GM12878 (cell line): Measurements from ENCODE around the gene GGA2. TPM values are rescaled to one million over a fixed set of nuclear protein-coding genes. Genes with fewer than 3 reads are reported as not detected.

ENCODE experiments used
- ATAC-seq: fragments of 200-7000 bp; cut with Tn5 transposase; 3 replicates; pipeline ENCODE4 v1.9.1; 2020; ENCODE audit warnings: mild to moderate bottlenecking, moderate library complexity
- BruUV-seq: library from RNA; stranded (reverse); fragments of 400-500 nt; replicated peaks from 2 replicates; lab custom pipeline; 2021; lab: Mats Ljungman, UMichigan
- CTCF ChIA-PET: fragments of 300-600 bp; sonication (Branson Sonifier 250); formaldehyde crosslinking; extraction: SDS; loops from one replicate; lab custom pipeline; 2021; ENCODE audit warnings: inconsistent platforms; lab: Yijun Ruan, JAX
- POLR2A ChIA-PET: fragments of 350-600 bp; formaldehyde crosslinking; extraction: SDS; loops from one replicate; lab custom pipeline; 2021; ENCODE audit warnings: inconsistent platforms; lab: Charles Lee
- RAD21 ChIA-PET: fragments of 300-600 bp; sonication (Branson Sonifier 250); formaldehyde crosslinking; loops from one replicate; lab custom pipeline; 2023; ENCODE audit warnings: antibody characterized with exemption; ENCODE audit not compliant: unreplicated experiment; lab: Charles Lee
- SMC1A ChIA-PET: fragments of 300-600 bp; sonication (Branson Sonifier 250); formaldehyde crosslinking; loops from one replicate; lab custom pipeline; 2023; ENCODE audit not compliant: unreplicated experiment, uncharacterized antibody; lab: Charles Lee
- DNase-seq: peaks from one replicate; pipeline ENCODE4 v3.0.0-alpha.2; 2011; ENCODE audit warnings: low read depth, low spot score
- FAIRE-seq: peaks from 3 replicates; lab custom pipeline; 2011; peaks lifted over from hg19 to GRCh38; lab: Jason Lieb, UNC
- H2AFZ ChIP-seq: 2 replicates; pipeline ENCODE4 v1.6.0; 2011; ENCODE audit warnings: low read depth, low read length, control low read depth; ENCODE audit not compliant: control insufficient read depth
- H3K27ac ChIP-seq: 2 replicates; pipeline ENCODE4 v1.5.1; 2011; ENCODE audit warnings: control low read depth; ENCODE audit not compliant: control insufficient read depth, insufficient read depth
- H3K27me3 ChIP-seq, 2 experiments: replicated peaks in 1 of 2; 2 replicates each; pipeline versions ENCODE4 v1.6.0 to v1.6.1; 2011; ENCODE audit warnings: low read length in 1 of 2; ENCODE audit not compliant: control insufficient read depth in 2 of 2, insufficient read depth in 2 of 2
- H3K36me3 ChIP-seq, 2 experiments: 2 replicates each; pipeline ENCODE4 v1.5.1; 2011; ENCODE audit warnings: low read length in 1 of 2; ENCODE audit not compliant: control insufficient read depth in 2 of 2, insufficient read depth in 2 of 2
- H3K4me1 ChIP-seq: 2 replicates; pipeline ENCODE4 v1.6.1; 2011; ENCODE audit warnings: mild to moderate bottlenecking, low read length, moderate library complexity, mixed read lengths; ENCODE audit not compliant: control insufficient read depth, insufficient read depth
- H3K4me2 ChIP-seq: 2 replicates; pipeline ENCODE4 v1.6.0; 2011; ENCODE audit warnings: control low read depth; ENCODE audit not compliant: control insufficient read depth, insufficient read depth
- H3K4me3 ChIP-seq: fragments of 200-600 bp; sonication (generic); 2 replicates; pipeline ENCODE4 v1.5.1; 2016
- H3K79me2 ChIP-seq: 2 replicates; pipeline ENCODE4 v1.6.0; 2011; ENCODE audit warnings: low read length; ENCODE audit not compliant: control insufficient read depth, insufficient read depth
- H3K9ac ChIP-seq: 2 replicates; pipeline ENCODE4 v1.8.0; 2011; ENCODE audit warnings: low read length, control low read depth, mixed read lengths; ENCODE audit not compliant: control insufficient read depth, insufficient read depth
- H3K9me3 ChIP-seq: replicated peaks from 3 replicates; pipeline ENCODE4 v1.5.1; 2011; ENCODE audit warnings: mild to moderate bottlenecking, low read length; ENCODE audit not compliant: control insufficient read depth, insufficient read depth
- H4K20me1 ChIP-seq: 2 replicates; pipeline ENCODE4 v1.6.0; 2011; ENCODE audit not compliant: control insufficient read depth, insufficient read depth
- BRCA1 ChIP-seq: IDR thresholded peaks from 2 replicates; pipeline ENCODE4 v1.6.1; 2011; ENCODE audit warnings: low read depth, low read length, improper control_type of control experiment
- CEBPB ChIP-seq, 2 experiments: fragments of 150-350 bp in 1 of 2; IDR thresholded peaks; 2 replicates each; pipeline ENCODE4 v1.6.1; 2012 to 2014; ENCODE audit warnings: low read depth in 2 of 2, low read length in 2 of 2, borderline replicate concordance in 1 of 2, inconsistent platforms in 1 of 2
- DPF2 ChIP-seq: fragments of 450-650 bp; IDR thresholded peaks from 2 replicates; pipeline ENCODE4 v1.6.1; 2017; ENCODE audit warnings: mild to moderate bottlenecking
- ESRRA ChIP-seq: IDR thresholded peaks from 2 replicates; pipeline ENCODE4 v1.6.1; 2012; ENCODE audit warnings: mild to moderate bottlenecking, low read length, improper control_type of control experiment
- HDAC2 ChIP-seq: fragments of 200-600 bp; sonication (generic); IDR thresholded peaks from 2 replicates; pipeline ENCODE4 v1.6.1; 2017
- JUND ChIP-seq: IDR thresholded peaks from 2 replicates; pipeline ENCODE4 v1.6.1; 2012; ENCODE audit warnings: low read depth, mild to moderate bottlenecking, low read length, improper control_type of control experiment, moderate library complexity
- KLF5 ChIP-seq: fragments of 450-650 bp; IDR thresholded peaks from 2 replicates; pipeline ENCODE4 v1.6.1; 2014; ENCODE audit warnings: mild to moderate bottlenecking; ENCODE audit not compliant: partially characterized antibody
- MEF2A ChIP-seq: IDR thresholded peaks from 2 replicates; pipeline ENCODE4 v1.6.1; 2011; ENCODE audit warnings: low read depth, mild to moderate bottlenecking, low read length, moderate library complexity; ENCODE audit not compliant: insufficient read depth
- POLR2A ChIP-seq: IDR thresholded peaks from 2 replicates; pipeline ENCODE4 v1.6.1; 2011; ENCODE audit warnings: low read depth, mild to moderate bottlenecking, low read length
- POU2F2 ChIP-seq: IDR thresholded peaks from 3 replicates; pipeline ENCODE4 v1.6.1; 2011; ENCODE audit warnings: low read depth, mild to moderate bottlenecking, low read length, borderline replicate concordance
- RBBP5 ChIP-seq: fragments of 200-600 bp; sonication (generic); conservative IDR thresholded peaks from 2 replicates; pipeline ENCODE4 v1.6.1; 2016
- RCOR1 ChIP-seq: conservative IDR thresholded peaks from 2 replicates; pipeline ENCODE4 v1.6.1; 2012; ENCODE audit warnings: low read depth, low read length, improper control_type of control experiment
- RFX5 ChIP-seq: IDR thresholded peaks from 2 replicates; pipeline ENCODE4 v1.6.1; 2011; ENCODE audit warnings: low read depth, low read length, improper control_type of control experiment
- SMAD5 ChIP-seq: IDR thresholded peaks from 2 replicates; pipeline ENCODE4 v1.6.1; 2016; ENCODE audit warnings: antibody characterized with exemption, low read depth
- SPI1 ChIP-seq: IDR thresholded peaks from 2 replicates; pipeline ENCODE4 v1.6.1; 2011; ENCODE audit warnings: low read depth, mild to moderate bottlenecking, low read length, moderate library complexity, borderline replicate concordance; ENCODE audit not compliant: insufficient read depth
- SUPT20H ChIP-seq: IDR thresholded peaks from 2 replicates; pipeline ENCODE4 v1.6.1; 2011; ENCODE audit warnings: low read depth, mild to moderate bottlenecking, low read length, moderate library complexity, borderline replicate concordance; ENCODE audit not compliant: control insufficient read depth
- TARDBP ChIP-seq: IDR thresholded peaks from 2 replicates; pipeline ENCODE4 v1.6.1; 2016; ENCODE audit warnings: borderline replicate concordance
- TBL1XR1 ChIP-seq: IDR thresholded peaks from 2 replicates; pipeline ENCODE4 v1.6.1; 2012; ENCODE audit warnings: low read depth, low read length, improper control_type of control experiment
- TCF12 ChIP-seq: IDR thresholded peaks from 2 replicates; pipeline ENCODE4 v1.6.1; 2011; ENCODE audit warnings: low read depth, mild to moderate bottlenecking, low read length
- TCF7 ChIP-seq: IDR thresholded peaks from 2 replicates; pipeline ENCODE4 v1.6.1; 2014; ENCODE audit warnings: antibody characterized with exemption, borderline replicate concordance
- ZBTB4 ChIP-seq: fragments of 450-650 bp; formaldehyde crosslinking; IDR thresholded peaks from 2 replicates; pipeline ENCODE4 v1.4.0; 2022; ENCODE audit warnings: mild to moderate bottlenecking, moderate library complexity
- ZNF207 ChIP-seq: fragments of 450-650 bp; IDR thresholded peaks from 2 replicates; pipeline ENCODE4 v1.6.1; 2014; ENCODE audit warnings: antibody characterized with exemption, mild to moderate bottlenecking, borderline replicate concordance
- ZNF24 ChIP-seq: fragments of 450-650 bp; IDR thresholded peaks from 2 replicates; pipeline ENCODE4 v1.6.1; 2017; ENCODE audit warnings: antibody characterized with exemption, mild to moderate bottlenecking
- WGBS: methylation state at CpG from one replicate; pipeline ENCODE4 v1.1.6; 2016; ENCODE audit warnings: low lambda C conversion rate; ENCODE audit not compliant: insufficient replicate concordance, insufficient coverage; ENCODE audit errors: missing lambda C conversion rate; 5-methylcytosine and 5-hydroxymethylcytosine counted together
- in situ Hi-C: fragments of 300-500 bp; cut with MboI; formaldehyde crosslinking; loops from 9 replicates; pipeline ENCODE4 v1.14.3; 2018; ENCODE audit warnings: mixed read lengths
- intact Hi-C: fragments of 100-400 bp; cut with micrococcal nuclease; formaldehyde crosslinking; loops from one replicate; pipeline ENCODE4 v1.14.2; 2022; ENCODE audit not compliant: unreplicated experiment
- polyA plus RNA-seq, 11 experiments: library from polyadenylated mRNA; depleted of rRNA in 4 of 11; unstranded in 6 of 11; stranded (reverse) in 5 of 11; fragments of >200 nt; fragmentation: Nextera tagmentation in 4 of 11; fragmentation: Illumina TruSeq in 1 of 11; extraction: Ambion mirVana in 4 of 11; extraction: Trizol in 1 of 11; gene quantifications; 1 replicate in 1 of 11; 2 replicates in 10 of 11; pipeline versions ENCODE4 v1.2.1 to v1.2.3, GENCODE V29; 2011 to 2016; ENCODE audit warnings: inconsistent platforms in 2 of 11, missing spikeins in 2 of 11, low read depth in 1 of 11
- total RNA-seq, 4 experiments: library from RNA; depleted of rRNA in 3 of 4; stranded (reverse); fragments of >200 nt in 3 of 4; fragmentation: Illumina TruSeq in 1 of 4; extraction: Trizol in 1 of 4; gene quantifications; 2 replicates each; pipeline versions ENCODE4 v1.2.1 to v1.2.3, GENCODE V29; 2013 to 2021

Gene GGA2
- total and polyA plus RNA-seq, 10 of the 15 experiments (the other 5 are each of a cell fraction or from before 2014, with no cell fraction given), result 14.1 to 153 (median 86.6) TPM

GRCh38 chr16:23504453-23505179 is 5.7 kb downstream of the GGA2 start:
- H3K4me2 ChIP-seq, result peak overlapping the region; percentile 98
- peaks cover 48% of the 10 kb centered on the region for H3K4me1 ChIP-seq
- FAIRE-seq (peak; percentile 61), ATAC-seq (peak; percentile 76), DNase-seq (peak; percentile 77)
- H3K27me3 ChIP-seq, result no peaks in the 10 kb centered on the region
- intact Hi-C loops, result loop anchor here (2.0 to 5.0 kb wide), 5 partner anchors 37 to 212 kb away; partner anchors contain the start of genes COG7, EARS2, NDUFAB1 and UBFD1
- POLR2A ChIA-PET, result interaction anchor here (0.6 to 1.2 kb wide), 4 partner anchors 9 to 54 kb away, joined by 3 to 5 read pairs (median 3); no protein-coding TSS in a partner anchor
- peak overlapping the region; percentile 86 for H3K27ac ChIP-seq
- CTCF ChIA-PET, result interaction anchor here (0.8 to 3.0 kb wide), 7 partner anchors 15 to 69 kb away, joined by 3 to 14 read pairs (median 3); partner anchors contain the start of gene COG7
- H3K36me3 ChIP-seq, result peaks cover 9 to 12% of the 10 kb centered on the region in 2 experiments
- RAD21 ChIA-PET, result interaction anchor here (0.7 to 4.3 kb wide), 5 partner anchors 14 to 169 kb away, joined by 3 to 48 read pairs (median 4); no protein-coding TSS in a partner anchor
- H2AFZ ChIP-seq, result no peak overlapping the region
- H3K9ac ChIP-seq, result peak overlapping the region; percentile 66
- 11% methylated on average over 13 of the region's 13 CpGs for WGBS
- SMC1A ChIA-PET, result interaction anchor here (0.9 to 7.9 kb wide), 6 partner anchors 8 to 70 kb away, joined by 3 to 61 read pairs (median 4); partner anchors contain the start of genes EARS2 and UBFD1
- peaks cover 98% of the 10 kb centered on the region for H3K79me2 ChIP-seq
- peaks cover 29% of the 10 kb centered on the region for H4K20me1 ChIP-seq
- H3K4me3 ChIP-seq, result peak overlapping the region; percentile 68
- in situ Hi-C loops, result loop anchor here (10.0 kb wide), 1 partner anchor 340 kb away; no protein-coding TSS in a partner anchor
- no TSS peak for BruUV-seq
- no peaks in the 10 kb centered on the region for H3K9me3 ChIP-seq
- no peak for TF ChIP-seq TARDBP
- peak; percentile 89 for TF ChIP-seq TCF12
- TF ChIP-seq MEF2A, result peak; percentile 55; the same call in 1 of the 2 replicates
- TF ChIP-seq POLR2A, result peak; percentile 31; the same call in 1 of the 2 replicates
- TF ChIP-seq JUND, result peak; percentile 75; the same call in 1 of the 2 replicates
- TF ChIP-seq SUPT20H, result no peak
- TF ChIP-seq RFX5, result no peak
- TF ChIP-seq SMAD5, result no peak
- TF ChIP-seq TBL1XR1, result peak; percentile 94; the same call in 1 of the 2 replicates
- no peak for TF ChIP-seq RCOR1
- TF ChIP-seq ZBTB4 (CRISPR knock-in tag), result no peak
- peak; percentile 94 for TF ChIP-seq DPF2
- TF ChIP-seq ESRRA, result 0 out of 2 replicates have a peak, but pooled peaks have one; percentile 39
- no peak for TF ChIP-seq ZNF24
- peak; percentile 78; the same call in 1 of the 3 replicates for TF ChIP-seq POU2F2
- 0 out of 4 replicates have a peak, but pooled peaks of 1 of the 2 experiments have one; percentile 4 for TF ChIP-seq CEBPB (IDR thresholded peaks at IDR 0.05; ENCODE audit: borderline replicate concordance in 1 of 2, low read depth in 2 of 2, low read length in 2 of 2)
- TF ChIP-seq HDAC2, result no peak
- no peak for TF ChIP-seq ZNF207
- no peak for TF ChIP-seq BRCA1
- TF ChIP-seq SPI1, result peak; percentile 87; the same call in 1 of the 2 replicates
- peak; percentile 50; the same call in 1 of the 2 replicates for TF ChIP-seq TCF7
- peak; percentile 25 for TF ChIP-seq KLF5
- no peak for TF ChIP-seq RBBP5
